Transverse colon (tissue), 4 donors: ENCODE results near the gene PCDHGA1.

ENCODE experiments used
- CTCF ChIP-seq, 5 experiments: fragments of 200-600 bp in 3 of 5; fragments of 450-650 bp in 2 of 5; sonication (generic) in 3 of 5; IDR thresholded peaks; 1 replicate in 2 of 5; 2 replicates in 3 of 5; pipeline ENCODE4 v1.5.1; 2016 to 2017; ENCODE audit warnings: antibody characterized with exemption in 5 of 5, inconsistent platforms in 3 of 5, mild to moderate bottlenecking in 2 of 5, moderate library complexity in 1 of 5
- EP300 ChIP-seq: sonication (generic); formaldehyde crosslinking; IDR thresholded peaks from one replicate; pipeline ENCODE4 v1.6.1; 2017; ENCODE audit warnings: antibody characterized with exemption, low read depth
- POLR2A ChIP-seq: fragments of 450-650 bp; IDR thresholded peaks from one replicate; pipeline ENCODE4 v1.6.1; 2016; ENCODE audit warnings: antibody characterized with exemption, mild to moderate bottlenecking, moderate library complexity
- POLR2AphosphoS5 ChIP-seq, 3 donors: sonication (generic); formaldehyde crosslinking; IDR thresholded peaks; one replicate each; pipeline ENCODE4 v1.6.1; 2016; ENCODE audit warnings: antibody characterized with exemption in 3 of 3

GRCh38 chr5:141430332-141431113 lies 100.2 kb downstream of the PCDHGA1 start, which contains the start of gene PCDHGA12:
- no peak for TF ChIP-seq CTCF (IDR thresholded peaks at IDR 0.05)
- TF ChIP-seq POLR2AphosphoS5 (IDR thresholded peaks at IDR 0.05): no peak
- TF ChIP-seq POLR2A: no peak
- TF ChIP-seq EP300: no peak
